ENCODE data around the gene HPS5.

DNA sequence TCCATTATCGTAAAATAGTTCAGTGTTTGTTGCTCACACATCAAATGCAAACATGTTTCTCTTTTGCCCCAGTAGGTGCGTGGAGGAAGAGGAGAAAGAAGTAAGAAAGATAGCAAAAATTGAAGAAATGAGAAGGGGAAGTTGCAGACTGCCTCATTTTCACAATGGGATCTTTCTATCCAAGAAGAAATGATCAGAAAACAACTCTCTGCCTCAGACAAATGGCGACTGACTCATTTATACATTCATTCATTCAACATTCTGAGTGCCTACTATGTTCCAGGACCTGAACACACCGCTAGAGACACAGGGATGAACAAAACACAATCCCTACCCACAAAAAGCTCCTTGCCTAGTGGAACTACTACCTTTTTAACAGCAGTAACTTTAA is 367 bp downstream of the HPS5 start:
- TF ChIP-seq, protein P1, sequence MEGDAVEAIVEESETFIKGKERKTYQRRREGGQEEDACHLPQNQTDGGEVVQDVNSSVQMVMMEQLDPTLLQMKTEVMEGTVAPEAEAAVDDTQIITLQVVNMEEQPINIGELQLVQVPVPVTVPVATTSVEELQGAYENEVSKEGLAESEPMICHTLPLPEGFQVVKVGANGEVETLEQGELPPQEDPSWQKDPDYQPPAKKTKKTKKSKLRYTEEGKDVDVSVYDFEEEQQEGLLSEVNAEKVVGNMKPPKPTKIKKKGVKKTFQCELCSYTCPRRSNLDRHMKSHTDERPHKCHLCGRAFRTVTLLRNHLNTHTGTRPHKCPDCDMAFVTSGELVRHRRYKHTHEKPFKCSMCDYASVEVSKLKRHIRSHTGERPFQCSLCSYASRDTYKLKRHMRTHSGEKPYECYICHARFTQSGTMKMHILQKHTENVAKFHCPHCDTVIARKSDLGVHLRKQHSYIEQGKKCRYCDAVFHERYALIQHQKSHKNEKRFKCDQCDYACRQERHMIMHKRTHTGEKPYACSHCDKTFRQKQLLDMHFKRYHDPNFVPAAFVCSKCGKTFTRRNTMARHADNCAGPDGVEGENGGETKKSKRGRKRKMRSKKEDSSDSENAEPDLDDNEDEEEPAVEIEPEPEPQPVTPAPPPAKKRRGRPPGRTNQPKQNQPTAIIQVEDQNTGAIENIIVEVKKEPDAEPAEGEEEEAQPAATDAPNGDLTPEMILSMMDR (IDR thresholded peaks at IDR 0.05; ENCODE audit: low read depth, low read length), result no peak
- TF ChIP-seq POLR2A (IDR thresholded peaks at IDR 0.05; ENCODE audit: extremely low read depth, insufficient read length), result no peak
